Diencephalon (tissue), 1 donor: Measurements from ENCODE around the gene SUV39H2. TPM values are rescaled to one million over a fixed set of nuclear protein-coding genes. Genes with fewer than 3 reads are reported as not detected.

ENCODE experiments used
- total RNA-seq: library from RNA; depleted of rRNA; stranded (reverse); fragments of >200 nt; gene quantifications from one replicate; pipeline ENCODE4 v1.2.3, GENCODE V29; 2014

The SUV39H2 gene, protein sequence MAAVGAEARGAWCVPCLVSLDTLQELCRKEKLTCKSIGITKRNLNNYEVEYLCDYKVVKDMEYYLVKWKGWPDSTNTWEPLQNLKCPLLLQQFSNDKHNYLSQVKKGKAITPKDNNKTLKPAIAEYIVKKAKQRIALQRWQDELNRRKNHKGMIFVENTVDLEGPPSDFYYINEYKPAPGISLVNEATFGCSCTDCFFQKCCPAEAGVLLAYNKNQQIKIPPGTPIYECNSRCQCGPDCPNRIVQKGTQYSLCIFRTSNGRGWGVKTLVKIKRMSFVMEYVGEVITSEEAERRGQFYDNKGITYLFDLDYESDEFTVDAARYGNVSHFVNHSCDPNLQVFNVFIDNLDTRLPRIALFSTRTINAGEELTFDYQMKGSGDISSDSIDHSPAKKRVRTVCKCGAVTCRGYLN
- 27.9 TPM for total RNA-seq

DNA sequence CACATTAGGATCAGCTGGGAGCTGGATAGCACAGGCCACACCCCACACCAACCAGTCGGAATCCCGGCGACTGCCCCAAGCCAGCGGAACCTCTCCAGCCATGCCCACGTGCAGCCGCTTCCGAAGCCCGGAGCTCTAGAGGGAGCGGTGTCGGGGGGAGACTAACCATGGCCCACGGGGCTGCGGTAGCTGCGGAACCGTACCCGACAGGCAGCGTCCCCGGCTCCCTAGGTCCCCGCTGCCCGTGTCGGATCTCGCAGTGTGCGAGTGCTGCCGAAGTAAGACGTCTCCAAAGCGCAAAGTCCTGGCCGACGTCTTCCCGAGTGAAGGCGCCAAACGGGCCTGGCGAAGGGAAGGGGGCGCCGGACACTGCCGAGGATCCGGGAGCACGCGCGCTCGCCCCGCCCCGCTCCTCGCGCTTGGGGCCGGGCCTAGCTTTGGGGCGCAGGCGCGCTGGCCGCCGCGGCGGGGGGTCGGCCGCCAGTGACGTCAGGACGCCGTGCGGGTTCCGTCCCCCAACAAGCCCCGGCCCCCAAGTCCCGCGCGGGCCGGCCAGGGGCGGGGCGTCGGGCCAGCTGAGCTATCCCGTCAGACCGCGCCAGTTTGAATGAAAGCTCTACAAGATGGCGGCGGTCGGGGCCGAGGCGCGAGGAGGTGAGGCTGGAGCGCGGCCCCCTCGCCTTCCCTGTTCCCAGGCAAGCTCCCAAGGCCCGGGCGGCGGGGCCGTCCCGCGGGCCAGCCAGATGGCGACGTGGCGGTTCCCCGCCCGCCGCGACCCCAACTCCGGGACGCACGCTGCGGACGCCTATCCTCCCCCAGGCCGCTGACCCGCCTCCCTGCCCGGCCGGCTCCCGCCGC lies at the start of gene SUV39H2:
TSS of gene SUV39H2 (plus strand) at position 601 of the 858 bp plus-strand sequence. CDS start at position 624, 23 bp downstream.

DNA sequence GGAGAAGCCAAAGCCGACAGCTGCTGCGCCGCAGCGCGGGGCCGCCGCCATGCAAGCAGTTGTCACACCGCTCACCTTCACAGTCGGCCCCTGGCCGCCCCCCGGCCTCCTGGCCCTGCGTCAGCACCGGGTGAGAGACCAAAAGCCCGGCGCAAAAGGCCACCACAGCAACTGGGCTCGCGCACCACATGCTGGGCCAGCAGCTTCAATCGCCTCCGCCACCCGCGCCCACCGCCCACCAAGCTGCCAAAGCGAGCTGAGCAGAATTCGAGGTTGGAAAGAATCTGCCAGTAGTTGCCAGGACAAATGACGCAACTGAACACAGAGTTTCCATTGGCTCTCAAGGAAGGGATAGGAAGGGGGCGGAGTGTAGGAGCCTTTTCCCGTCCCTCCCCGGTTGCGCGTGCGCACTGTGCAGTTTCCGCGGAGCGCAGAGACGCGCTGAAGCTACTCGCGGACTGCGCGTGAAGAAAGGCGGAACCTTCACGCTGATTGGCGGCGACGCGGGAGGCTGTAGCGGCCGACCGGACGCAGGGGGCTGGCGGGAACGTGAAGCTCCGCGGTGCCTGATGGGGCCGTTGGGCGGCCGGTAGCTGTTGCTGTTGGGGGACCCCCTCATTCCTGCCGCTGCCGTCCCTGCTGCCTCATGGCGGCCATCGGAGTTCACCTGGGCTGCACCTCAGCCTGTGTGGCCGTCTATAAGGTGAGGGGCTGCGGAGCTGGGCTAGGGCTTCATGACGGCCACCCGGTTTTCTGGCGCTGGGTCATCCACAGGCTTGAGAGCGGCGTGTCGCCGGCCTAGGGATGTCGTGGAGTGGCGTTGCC lies 40.7 kb upstream of the SUV39H2 start, which contains the start of the genes CDNF, HSPA14 and MSANTD7:
TSS of gene CDNF (minus strand) at position 281 of the 825 bp plus-strand sequence. CDS start at position 190, 91 bp downstream.
TSS of gene HSPA14 (plus strand) at position 550 of the 825 bp plus-strand sequence. CDS start at position 647, 97 bp downstream.
TSS of gene MSANTD7 (plus strand) at position 550 of the 825 bp plus-strand sequence. CDS start 3,979 bp downstream, outside the sequence.

Other genes with a start within 250 kb of the SUV39H2 start
- 51.2 TPM for gene FAM107B, start 104.0 kb upstream of the SUV39H2 start, total RNA-seq
- 1.6 TPM for gene CDNF, start 40.8 kb upstream of the SUV39H2 start, total RNA-seq
- gene HSPA14, start 40.6 kb upstream of the SUV39H2 start, total RNA-seq, result 15.2 TPM
- 25.1 TPM for gene MSANTD7, start 40.6 kb upstream of the SUV39H2 start, total RNA-seq
- 12.7 TPM for gene DCLRE1C, start 75.2 kb downstream of the SUV39H2 start, total RNA-seq
- not detected for gene MEIG1, start 80.5 kb downstream of the SUV39H2 start, total RNA-seq
- gene OLAH, start 165.1 kb downstream of the SUV39H2 start, total RNA-seq, result not detected
- gene ACBD7, start 209.9 kb downstream of the SUV39H2 start, total RNA-seq, result 54.2 TPM
- 10.1 TPM for gene RPP38, start 218.5 kb downstream of the SUV39H2 start, total RNA-seq